Endothelial cell of umbilical vein (primary cell): ENCODE results near the gene RIMS4. TPM values are rescaled to one million over a fixed set of nuclear protein-coding genes. Genes with fewer than 3 reads are reported as not detected.

ENCODE experiments used
- BruUV-seq: library from RNA; stranded (reverse); fragments of 400-500 nt; replicated peaks from 2 replicates; lab custom pipeline; 2021; lab: Mats Ljungman, UMichigan
- CTCF ChIA-PET: fragments of 300-600, 350-600 bp; sonication (Branson Sonifier 250); formaldehyde crosslinking; loops from one replicate; lab custom pipeline; 2021; ENCODE audit warnings: antibody characterized with exemption, inconsistent platforms; lab: Charles Lee
- POLR2A ChIA-PET: fragments of 300-600, 350-600 bp; sonication (Branson Sonifier 250); formaldehyde crosslinking; loops from one replicate; lab custom pipeline; 2021; ENCODE audit warnings: antibody characterized with exemption, inconsistent platforms; lab: Charles Lee
- DNase-seq: peaks from one replicate; pipeline ENCODE4 v3.0.0-alpha.2; 2011; ENCODE audit warnings: low read depth, low spot score
- FAIRE-seq: peaks from 2 replicates; lab custom pipeline; 2011; peaks lifted over from hg19 to GRCh38; lab: Jason Lieb, UNC
- H2AFZ ChIP-seq: 2 replicates; pipeline ENCODE4 v1.6.0; 2012; ENCODE audit warnings: low read depth, low read length, control low read depth, inconsistent platforms
- H3K27ac ChIP-seq: 2 replicates; pipeline ENCODE4 v1.5.1; 2011; ENCODE audit warnings: low read depth, mild to moderate bottlenecking, control low read depth, low read length, moderate library complexity; ENCODE audit not compliant: insufficient read depth
- H3K27me3 ChIP-seq, 2 experiments: 2 replicates each; pipeline versions ENCODE4 v1.6.0 to v1.6.1; 2011; ENCODE audit warnings: low read length in 2 of 2, mixed read lengths in 1 of 2; ENCODE audit not compliant: control insufficient read depth in 2 of 2, insufficient read depth in 2 of 2
- H3K36me3 ChIP-seq, 2 experiments: 2 replicates in 1 of 2; 3 replicates in 1 of 2; pipeline ENCODE4 v1.5.1; 2011; ENCODE audit warnings: low read length in 2 of 2, mild to moderate bottlenecking in 1 of 2, moderate library complexity in 1 of 2; ENCODE audit not compliant: control insufficient read depth in 2 of 2, insufficient read depth in 2 of 2; ENCODE audit errors: extremely low read depth in 1 of 2
- H3K4me1 ChIP-seq: 3 replicates; pipeline ENCODE4 v1.5.1; 2011; ENCODE audit warnings: mild to moderate bottlenecking, low read length; ENCODE audit not compliant: control insufficient read depth, insufficient read depth; ENCODE audit errors: extremely low read depth
- H3K4me2 ChIP-seq: 2 replicates; pipeline ENCODE4 v1.6.1; 2011; ENCODE audit warnings: low read length, control low read depth, mixed read lengths; ENCODE audit not compliant: insufficient read depth
- H3K4me3 ChIP-seq, 3 experiments: fragments of 200-600 bp in 1 of 3; sonication (generic), shearing (Covaris generic) in 1 of 3; replicated peaks in 1 of 3; 2 replicates each; pipeline ENCODE4 v1.5.1; 2011 to 2016; ENCODE audit warnings: control low read depth in 3 of 3, low read length in 3 of 3, mild to moderate bottlenecking in 2 of 3, inconsistent platforms in 1 of 3, low read depth in 1 of 3, moderate library complexity in 1 of 3; ENCODE audit not compliant: insufficient read depth in 1 of 3
- H3K79me2 ChIP-seq: 2 replicates; pipeline ENCODE4 v1.6.0; 2012; ENCODE audit warnings: low read length, inconsistent platforms; ENCODE audit not compliant: control insufficient read depth, insufficient read depth
- H3K9ac ChIP-seq: replicated peaks from 2 replicates; pipeline ENCODE3; 2011; ENCODE audit warnings: low read length, control low read depth; ENCODE audit not compliant: insufficient read depth; ENCODE audit errors: extremely low read depth
- H3K9me1 ChIP-seq: replicated peaks from 3 replicates; pipeline ENCODE4 v1.6.0; 2011; ENCODE audit warnings: mild to moderate bottlenecking, low read length; ENCODE audit not compliant: control insufficient read depth, insufficient read depth; ENCODE audit errors: extremely low read depth
- H3K9me3 ChIP-seq: replicated peaks from 2 replicates; pipeline ENCODE4 v1.5.1; 2012; ENCODE audit warnings: low read length, inconsistent platforms; ENCODE audit not compliant: control insufficient read depth, insufficient read depth
- H4K20me1 ChIP-seq: replicated peaks from 2 replicates; pipeline ENCODE3; 2011; ENCODE audit warnings: mild to moderate bottlenecking, low read length; ENCODE audit not compliant: control insufficient read depth, insufficient read depth; ENCODE audit errors: extremely low read depth
- CTCF ChIP-seq, 2 donors: IDR thresholded peaks; 1 replicate in 1 of 2; 2 replicates in 1 of 2; pipeline ENCODE4 v1.5.1; 2011; ENCODE audit warnings: low read length in 2 of 2, mild to moderate bottlenecking in 2 of 2, moderate library complexity in 2 of 2, control low read depth in 1 of 2, inconsistent platforms in 1 of 2, low read depth in 1 of 2; ENCODE audit not compliant: insufficient read depth in 1 of 2; ENCODE audit errors: extremely low read depth in 1 of 2
- EZH2 ChIP-seq: IDR thresholded peaks from 2 replicates; pipeline ENCODE4 v1.6.1; 2012; ENCODE audit warnings: borderline replicate concordance, low read depth, mild to moderate bottlenecking, moderate library complexity, low read length, inconsistent platforms; ENCODE audit not compliant: severe bottlenecking
- FOS ChIP-seq: IDR thresholded peaks from 2 replicates; pipeline ENCODE4 v1.6.1; 2011; ENCODE audit warnings: mild to moderate bottlenecking, low read length, moderate library complexity, borderline replicate concordance; ENCODE audit not compliant: insufficient read depth
- GATA2 ChIP-seq: IDR thresholded peaks from 2 replicates; pipeline ENCODE4 v1.7.0; 2011; ENCODE audit warnings: low read depth, mild to moderate bottlenecking, moderate library complexity, mixed read lengths, low read length; ENCODE audit not compliant: insufficient read length, insufficient read depth
- JUN ChIP-seq: IDR thresholded peaks from 2 replicates; pipeline ENCODE4 v1.6.1; 2011; ENCODE audit warnings: borderline replicate concordance, low read depth; ENCODE audit not compliant: insufficient read length, insufficient read depth
- MAX ChIP-seq: IDR thresholded peaks from 2 replicates; pipeline ENCODE4 v1.6.1; 2011; ENCODE audit not compliant: insufficient read depth, insufficient read length
- MYC ChIP-seq: IDR thresholded peaks from one replicate; pipeline ENCODE4 v1.6.1; 2011; ENCODE audit warnings: mild to moderate bottlenecking, low read depth, low read length
- POLR2A ChIP-seq: IDR thresholded peaks from 2 replicates; pipeline ENCODE4 v1.6.1; 2012; ENCODE audit warnings: low read depth, mild to moderate bottlenecking, control low read depth, low read length
- POLR2AphosphoS5 ChIP-seq: IDR thresholded peaks from 2 replicates; pipeline ENCODE4 v1.6.1; 2012; ENCODE audit warnings: low read depth, mild to moderate bottlenecking, control low read depth, low read length, moderate library complexity; ENCODE audit not compliant: insufficient read depth
- dilution Hi-C: fragments of 300-500 bp; cut with MboI; formaldehyde crosslinking; loops from one replicate; pipeline ENCODE4 v1.15.0; 2019; ENCODE audit warnings: low sequenced_read_pairs; ENCODE audit not compliant: extremely low pct_ligation_motif_present
- intact Hi-C: fragments of 100-400 bp; cut with micrococcal nuclease; formaldehyde crosslinking; loops from one replicate; pipeline ENCODE4 v1.10.0; 2022
- polyA plus RNA-seq, 4 experiments: library from polyadenylated mRNA; depleted of rRNA in 3 of 4; stranded (reverse) in 3 of 4; unstranded in 1 of 4; fragments of >200 nt; gene quantifications; 2 replicates each; pipeline versions ENCODE4 v1.2.1 to v1.2.3, GENCODE V29; 2011 to 2012; ENCODE audit warnings: missing spikeins in 1 of 4
- total RNA-seq: library from RNA; stranded (reverse); gene quantifications from 2 replicates; pipeline ENCODE4 v1.2.3, GENCODE V29; 2021

RIMS4 gene
- total and polyA plus RNA-seq, 2 donors (not counting 3 experiments of a cell fraction or from before 2014, with no cell fraction given) = not detected

- DNase-seq (no peak), FAIRE-seq (no peak)
- H3K4me1 ChIP-seq = no peaks in the 10 kb centered on the region
- H3K4me2 ChIP-seq = no peak overlapping the region
- peaks cover 0 to 2% of the 10 kb centered on the region in 2 experiments for H3K27me3 ChIP-seq
- intact Hi-C loops (no loop called here), dilution Hi-C loops (no loop called here)
- H2AFZ ChIP-seq = no peak overlapping the region
- no peak for TF ChIP-seq POLR2AphosphoS5
- TF ChIP-seq CTCF (IDR thresholded peaks at IDR 0.05; ENCODE audit: extremely low read depth in 1 of 2, insufficient read depth in 1 of 2, low read depth in 1 of 2, low read length in 2 of 2) = no peak
- no TSS peak for BruUV-seq
- H3K9ac ChIP-seq = no peak overlapping the region
- no peaks in the 10 kb centered on the region for H3K9me3 ChIP-seq
- CTCF ChIA-PET = interaction anchor here (2.0 kb wide), 1 partner anchor 104 kb away, joined by 6 read pairs; no protein-coding TSS in a partner anchor
- no peaks in the 10 kb centered on the region for H4K20me1 ChIP-seq
- no peaks in the 10 kb centered on the region for H3K36me3 ChIP-seq
- H3K27ac ChIP-seq = no peak overlapping the region
- H3K9me1 ChIP-seq = no peaks in the 10 kb centered on the region
- POLR2A ChIA-PET = no interaction called here
- no peak overlapping the region for H3K4me3 ChIP-seq
- H3K79me2 ChIP-seq = no peaks in the 10 kb centered on the region
Measured at GRCh38 chr20:44851545-44851944, 41.2 kb upstream of the RIMS4 start.

GRCh38 chr20:44850837-44851236 lies 40.5 kb upstream of the RIMS4 start:
- Histone ChIP-seq H3K9ac (no peak overlapping the region), H3K27ac (no peak overlapping the region), H3K36me3 (no peaks in the 10 kb centered on the region), H3K27me3 (peaks cover 0 to 2% of the 10 kb centered on the region in 2 experiments), H3K9me1 (no peaks in the 10 kb centered on the region), H3K4me1 (no peaks in the 10 kb centered on the region), H4K20me1 (no peaks in the 10 kb centered on the region), H3K4me2 (no peak overlapping the region), H2AFZ (no peak overlapping the region), H3K4me3 (no peak overlapping the region), H3K79me2 (no peaks in the 10 kb centered on the region), H3K9me3 (no peaks in the 10 kb centered on the region)
- ChIA-PET POLR2A (no interaction called here), CTCF (no interaction called here)
- BruUV-seq = no TSS peak
- no peak for DNase-seq
- intact Hi-C loops (no loop called here), dilution Hi-C loops (no loop called here)
- no peak for FAIRE-seq
- TF ChIP-seq EZH2 (no peak), FOS (no peak), GATA2 (no peak), JUN (no peak), MAX (no peak), POLR2AphosphoS5 (no peak), MYC (no peak), POLR2A (no peak), CTCF (IDR thresholded peaks at IDR 0.05; ENCODE audit: extremely low read depth in 1 of 2, insufficient read depth in 1 of 2, low read depth in 1 of 2, low read length in 2 of 2) (no peak)
